B cell (primary cell): Measurements from ENCODE around the gene IER5L. TPM values are rescaled to one million over a fixed set of nuclear protein-coding genes. Genes with fewer than 3 reads are reported as not detected.

Source experiments
- ATAC-seq: fragments of 200-7000 bp; cut with Tn5 transposase; one replicate; pipeline ENCODE4 v1.10.0; 2021; ENCODE audit warnings: low read depth, mild to moderate bottlenecking, moderate number of reproducible peaks, moderate library complexity
- CTCF ChIA-PET: fragments of 350-600 bp; sonication (Branson Sonifier 250); formaldehyde crosslinking; loops from one replicate; lab custom pipeline; 2021; ENCODE audit warnings: antibody characterized with exemption, inconsistent platforms; lab: Charles Lee
- POLR2A ChIA-PET: fragments of 350-600 bp; sonication (Branson Sonifier 250); formaldehyde crosslinking; loops from one replicate; lab custom pipeline; 2021; ENCODE audit warnings: antibody characterized with exemption; lab: Charles Lee
- DNase-seq: peaks from one replicate; pipeline ENCODE4 v3.0.0; 2013
- H2AFZ ChIP-seq: 2 replicates; pipeline ENCODE4 v1.6.1; 2012; ENCODE audit warnings: mild to moderate bottlenecking, low read depth, low read length; ENCODE audit not compliant: insufficient read depth, poor library complexity, severe bottlenecking
- H3K27ac ChIP-seq, 2 donors: 1 replicate in 1 of 2; 2 replicates in 1 of 2; pipeline ENCODE4 v1.5.1; 2012 to 2013; ENCODE audit warnings: low read length in 2 of 2, mild to moderate bottlenecking in 2 of 2, moderate library complexity in 1 of 2
- H3K27me3 ChIP-seq, 4 experiments: fragments of 200-600 bp in 1 of 4; sonication (generic) in 1 of 4; replicated peaks in 1 of 4; 1 replicate in 2 of 4; 2 replicates in 2 of 4; pipeline versions ENCODE4 v1.6.1 to v1.7.0; 2013 to 2016; ENCODE audit warnings: low read length in 3 of 4, mild to moderate bottlenecking in 2 of 4, mixed read lengths in 1 of 4, moderate library complexity in 1 of 4; ENCODE audit not compliant: insufficient read depth in 4 of 4, control insufficient read depth in 3 of 4; ENCODE audit errors: control extremely low read depth in 1 of 4
- H3K36me3 ChIP-seq, 2 experiments: replicated peaks in 1 of 2; 1 replicate in 1 of 2; 2 replicates in 1 of 2; pipeline versions ENCODE4 v1.6.1 to v1.7.1; 2013; ENCODE audit warnings: low read length in 1 of 2; ENCODE audit not compliant: insufficient read depth in 2 of 2, control insufficient read depth in 1 of 2; ENCODE audit errors: control extremely low read depth in 1 of 2, extremely low read depth in 1 of 2
- H3K4me1 ChIP-seq, 2 donors: fragments of 200-600 bp in 1 of 2; sonication (generic) in 1 of 2; 1 replicate in 1 of 2; 2 replicates in 1 of 2; pipeline versions ENCODE4 v1.5.1 to v1.6.1; 2013 to 2017; ENCODE audit warnings: low read length in 2 of 2; ENCODE audit not compliant: control insufficient read depth in 2 of 2, insufficient read depth in 2 of 2
- H3K4me2 ChIP-seq: replicated peaks from 2 replicates; pipeline ENCODE3; 2012; ENCODE audit warnings: mild to moderate bottlenecking, low read depth, low read length; ENCODE audit not compliant: poor library complexity, severe bottlenecking
- H3K4me3 ChIP-seq, 5 experiments: fragments of 200-600 bp in 1 of 5; sonication (generic) in 1 of 5; 1 replicate in 3 of 5; 2 replicates in 2 of 5; pipeline versions ENCODE4 v1.5.1 to v1.7.0; 2011 to 2016; ENCODE audit warnings: low read length in 4 of 5, mild to moderate bottlenecking in 4 of 5, low read depth in 2 of 5, control low read depth in 1 of 5, moderate library complexity in 1 of 5; ENCODE audit not compliant: insufficient read depth in 1 of 5; ENCODE audit errors: control extremely low read depth in 1 of 5, extremely low read depth in 1 of 5
- H3K79me2 ChIP-seq: fragments of 200-600 bp; sonication (generic); one replicate; pipeline ENCODE4 v1.6.0; 2016; ENCODE audit warnings: low read length; ENCODE audit not compliant: control insufficient read depth, insufficient read depth
- H3K9ac ChIP-seq: fragments of 200-600 bp; sonication (generic); 2 replicates; pipeline ENCODE4 v1.6.1; 2017; ENCODE audit warnings: mild to moderate bottlenecking, low read length, moderate library complexity
- H3K9me3 ChIP-seq, 3 donors: one replicate each; pipeline versions ENCODE4 v1.6.1 to v1.7.1; 2013; ENCODE audit warnings: low read length in 2 of 3; ENCODE audit not compliant: control insufficient read depth in 2 of 3, insufficient read depth in 1 of 3; ENCODE audit errors: control extremely low read depth in 1 of 3
- H4K20me1 ChIP-seq: 2 replicates; pipeline ENCODE4 v1.6.0; 2012; ENCODE audit warnings: mild to moderate bottlenecking, low read length; ENCODE audit not compliant: insufficient read depth, control insufficient read depth, poor library complexity, severe bottlenecking
- H3K27ac Mint-ChIP-seq: one replicate; pipeline ENCODE4 v1.8.0; 2021; ENCODE audit warnings: mixed read lengths
- H3K27me3 Mint-ChIP-seq: one replicate; pipeline ENCODE4 v1.8.0; 2021; ENCODE audit warnings: mixed read lengths
- H3K4me1 Mint-ChIP-seq: one replicate; pipeline ENCODE4 v1.8.0; 2021; ENCODE audit warnings: mixed read lengths
- H3K4me3 Mint-ChIP-seq: one replicate; pipeline ENCODE4 v1.8.0; 2021; ENCODE audit warnings: mixed read lengths
- H3K9me3 Mint-ChIP-seq: one replicate; pipeline ENCODE4 v1.8.0; 2022; ENCODE audit warnings: mixed read lengths; ENCODE audit not compliant: insufficient read depth
- CTCF ChIP-seq: fragments of 200-600 bp; IDR thresholded peaks from one replicate; pipeline ENCODE4 v1.8.0; 2022; ENCODE audit warnings: antibody characterized with exemption, mild to moderate bottlenecking
- EZH2 ChIP-seq: IDR thresholded peaks from 2 replicates; pipeline ENCODE4 v1.6.1; 2012; ENCODE audit warnings: borderline replicate concordance, low read depth, mild to moderate bottlenecking, moderate library complexity, low read length; ENCODE audit not compliant: insufficient read depth, poor library complexity, severe bottlenecking
- WGBS: methylation state at CpG from one replicate; pipeline ENCODE4 v1.1.5; 2013; ENCODE audit warnings: missing lambda C conversion rate; ENCODE audit not compliant: insufficient coverage; 5-methylcytosine and 5-hydroxymethylcytosine counted together
- intact Hi-C: fragments of 100-400 bp; cut with micrococcal nuclease; formaldehyde crosslinking; loops from one replicate; pipeline ENCODE4 v1.10.0; 2022
- polyA plus RNA-seq: library from polyadenylated mRNA; depleted of rRNA; stranded (reverse); fragments of >200 nt; gene quantifications from 2 replicates; pipeline ENCODE4 v1.2.3, GENCODE V29; 2012
- total RNA-seq, 2 donors: library from RNA; stranded (reverse); fragments of 120-200 nt in 1 of 2; gene quantifications; 1 replicate in 1 of 2; 2 replicates in 1 of 2; pipeline versions ENCODE4 v1.2.3 to v1.2.4, GENCODE V29; 2013 to 2022

IER5L gene
- total and polyA plus RNA-seq, 2 donors (not counting 1 experiment from before 2014, with no cell fraction given), result 1.5 to 12.9 TPM

GRCh38 chr9:129224618-129225489, 46.8 kb upstream of the IER5L start:
- ATAC-seq, result no peak
- Histone ChIP-seq H3K36me3 (no peaks in the 10 kb centered on the region), H3K9me3 (no peaks in the 10 kb centered on the region), H3K79me2 (no peaks in the 10 kb centered on the region), H2AFZ (no peak overlapping the region), H4K20me1 (no peaks in the 10 kb centered on the region), H3K4me1 (peaks cover 0 to 8% of the 10 kb centered on the region in 2 donors), H3K4me2 (no peak overlapping the region), H3K27ac (no peak overlapping the region), H3K27me3 (peaks cover 0 to 29% (median 0%) of the 10 kb centered on the region in 4 experiments), H3K9ac (no peak overlapping the region), H3K4me3 (no peak overlapping the region)
- no peak for DNase-seq
- Mint-ChIP-seq H3K27me3 (peaks cover 47% of the 10 kb centered on the region), H3K9me3 (no peaks in the 10 kb centered on the region), H3K4me3 (no peak overlapping the region), H3K4me1 (peaks cover 7% of the 10 kb centered on the region), H3K27ac (no peak overlapping the region)
- no peak for TF ChIP-seq CTCF
- no peak for TF ChIP-seq EZH2
- WGBS, result 82% methylated on average over 16 of the region's 17 CpGs
- ChIA-PET POLR2A (no interaction called here), CTCF (no interaction called here)
- intact Hi-C loops, result no loop called here

- intact Hi-C loops, result no loop called here
- peaks cover 0 to 8% of the 10 kb centered on the region in 2 donors for H3K4me1 ChIP-seq
- no peak for TF ChIP-seq EZH2
- ATAC-seq (no peak), DNase-seq (no peak)
- H3K27ac ChIP-seq, result no peak overlapping the region
- H3K36me3 ChIP-seq, result no peaks in the 10 kb centered on the region
- ChIA-PET POLR2A (no interaction called here), CTCF (no interaction called here)
- H4K20me1 ChIP-seq, result no peaks in the 10 kb centered on the region
- no peak overlapping the region for H3K9ac ChIP-seq
- H3K9me3 ChIP-seq, result no peaks in the 10 kb centered on the region
- 92% methylated on average over 10 of the region's 15 CpGs for WGBS
- H3K27me3 ChIP-seq, result peaks cover 0 to 32% (median 0%) of the 10 kb centered on the region in 4 experiments
- H3K4me1 Mint-ChIP-seq, result peaks cover 5% of the 10 kb centered on the region
- H3K4me2 ChIP-seq, result no peak overlapping the region
- H2AFZ ChIP-seq, result no peak overlapping the region
- no peak overlapping the region for H3K27ac Mint-ChIP-seq
- no peak overlapping the region for H3K4me3 Mint-ChIP-seq
- no peaks in the 10 kb centered on the region for H3K79me2 ChIP-seq
- H3K27me3 Mint-ChIP-seq, result peaks cover 41% of the 10 kb centered on the region
- no peak overlapping the region for H3K4me3 ChIP-seq
- H3K9me3 Mint-ChIP-seq, result no peaks in the 10 kb centered on the region
Observed at GRCh38 chr9:129223551-129224208, 45.6 kb upstream of the IER5L start.
